GM12872 (cell line): ENCODE measurements around the gene PTCD1.

Source experiments
- CTCF ChIP-seq: IDR thresholded peaks from 3 replicates; pipeline ENCODE4 v1.5.1; 2011; ENCODE audit warnings: low read depth, mild to moderate bottlenecking, low read length, moderate library complexity; ENCODE audit not compliant: insufficient read depth

PTCD1 gene

GRCh38 chr7:99383203-99383602 lies 55.4 kb downstream of the PTCD1 start:
- no peak for TF ChIP-seq CTCF

- TF ChIP-seq CTCF = no peak
Observed at GRCh38 chr7:99381664-99382075, 56.9 kb downstream of the PTCD1 start.

- TF ChIP-seq CTCF = no peak
Observed at GRCh38 chr7:99380823-99381663, 57.6 kb downstream of the PTCD1 start.

GRCh38 chr7:99380032-99380822 lies 58.4 kb downstream of the PTCD1 start:
- no peak for TF ChIP-seq CTCF

GRCh38 chr7:99379043-99379577 lies 59.5 kb downstream of the PTCD1 start:
- no peak for TF ChIP-seq CTCF

- TF ChIP-seq CTCF = no peak
Observed at GRCh38 chr7:99375070-99375807, 63.4 kb downstream of the PTCD1 start.
